K562 (cell line): ENCODE results near the gene HS6ST1. TPM values are rescaled to one million over a fixed set of nuclear protein-coding genes. Genes with fewer than 3 reads are reported as not detected.

Source experiments
- CHD7 ChIP-seq: fragments of 200-600 bp; sonication (generic); IDR thresholded peaks from one replicate; pipeline ENCODE4 v1.6.1; 2012; ENCODE audit warnings: mild to moderate bottlenecking, low read depth, low read length, inconsistent platforms
- HNRNPK ChIP-seq: fragments of 200-400 bp; formaldehyde crosslinking; IDR thresholded peaks from one replicate; pipeline ENCODE4 v1.6.1; 2018; ENCODE audit warnings: mild to moderate bottlenecking, low read depth, low read length; ENCODE audit not compliant: poor library complexity, severe bottlenecking
- JUNB ChIP-seq: fragments of 450-650 bp; formaldehyde crosslinking; conservative IDR thresholded peaks from 2 replicates; pipeline ENCODE4 v1.4.0; 2020; ENCODE audit warnings: mild to moderate bottlenecking
- PTTG1 ChIP-seq: fragments of 450-650 bp; IDR thresholded peaks from 2 replicates; pipeline ENCODE4 v1.6.1; 2016; ENCODE audit warnings: low read depth, mild to moderate bottlenecking, missing genetic modification characterization, missing compliant biosample characterization
- RNF219 ChIP-seq: fragments of 250-450 bp; sonication (Bioruptor Pico); IDR thresholded peaks from 2 replicates; pipeline ENCODE4 v1.5.0; 2022; ENCODE audit warnings: mild to moderate bottlenecking
- SMAD2 ChIP-seq: fragments of 150-350 bp; IDR thresholded peaks from 2 replicates; pipeline ENCODE4 v1.6.1; 2014; ENCODE audit warnings: low read depth, mild to moderate bottlenecking, low read length
- TARDBP ChIP-seq: fragments of 450-650 bp; IDR thresholded peaks from 2 replicates; pipeline ENCODE4 v1.6.1; 2016
- TRIM28 ChIP-seq: fragments of 450-650 bp; IDR thresholded peaks from 2 replicates; pipeline ENCODE4 v1.6.1; 2017
- ZNF609 ChIP-seq: sonication (generic); formaldehyde crosslinking; IDR thresholded peaks from 2 replicates; pipeline ENCODE4 v1.8.1; 2023; ENCODE audit warnings: missing genetic modification reagents, mild to moderate bottlenecking, borderline replicate concordance
- polyA plus RNA-seq, 8 experiments: library from polyadenylated mRNA; depleted of rRNA in 4 of 8; stranded (reverse) in 5 of 8; unstranded in 3 of 8; fragments of >200 nt; fragmentation: Nextera tagmentation in 2 of 8; fragmentation: Illumina TruSeq in 1 of 8; extraction: Ambion mirVana in 2 of 8; extraction: Trizol in 1 of 8; gene quantifications; 2 replicates each; pipeline versions ENCODE4 v1.2.1 to v1.2.3, GENCODE V29; 2011 to 2014; ENCODE audit warnings: inconsistent platforms in 1 of 8, missing spikeins in 1 of 8
- total RNA-seq, 7 experiments: library from RNA; depleted of rRNA in 6 of 7; stranded (reverse); fragments of >200 nt in 6 of 7; fragmentation: Illumina TruSeq in 2 of 7; extraction: Trizol in 2 of 7; gene quantifications; 2 replicates each; pipeline versions ENCODE4 v1.2.1 to v1.2.3, GENCODE V29; 2011 to 2021; ENCODE audit warnings: low replicate concordance in 1 of 7

HS6ST1 gene
- total and polyA plus RNA-seq, 9 of the 15 experiments (the other 6 are each of a cell fraction or from before 2014, with no cell fraction given), result 0.06 to 7.4 (median 3.8) TPM

GRCh38 chr2:128354161-128354560 lies 35.5 kb upstream of the HS6ST1 start (continued):
- TF ChIP-seq CHD7 (no peak), SMAD2 (no peak), RNF219 (CRISPR knock-in tag) (no peak), TARDBP (no peak), JUNB (CRISPR knock-in tag) (no peak), ZNF609 (CRISPR knock-in tag) (no peak), HNRNPK (no peak), TRIM28 (no peak), PTTG1 (tag) (no peak)
